Keratinocyte (primary cell): ENCODE measurements around the gene INHA.
A peak's percentile ranks its signal among the peaks of the same experiment; 100 is the strongest.

Experiments
- EZH2 ChIP-seq: IDR thresholded peaks from one replicate; pipeline ENCODE4 v1.6.1; 2012; ENCODE audit warnings: inconsistent platforms, mild to moderate bottlenecking, low read length, moderate library complexity
- TF ChIP-seq, protein P1 (sequence below), 3 experiments: IDR thresholded peaks in 1 of 3; conservative IDR thresholded peaks in 1 of 3; optimal IDR thresholded peaks in 1 of 3; 2 replicates in 2 of 3; 3 replicates in 1 of 3; pipeline versions ENCODE3 to v1.5.1; 2011; ENCODE audit warnings: low read length in 3 of 3, mild to moderate bottlenecking in 3 of 3, moderate library complexity in 2 of 3, control low read depth in 1 of 3, inconsistent platforms in 1 of 3; ENCODE audit not compliant: insufficient read depth in 2 of 3; ENCODE audit errors: extremely low read depth in 1 of 3

DNA sequence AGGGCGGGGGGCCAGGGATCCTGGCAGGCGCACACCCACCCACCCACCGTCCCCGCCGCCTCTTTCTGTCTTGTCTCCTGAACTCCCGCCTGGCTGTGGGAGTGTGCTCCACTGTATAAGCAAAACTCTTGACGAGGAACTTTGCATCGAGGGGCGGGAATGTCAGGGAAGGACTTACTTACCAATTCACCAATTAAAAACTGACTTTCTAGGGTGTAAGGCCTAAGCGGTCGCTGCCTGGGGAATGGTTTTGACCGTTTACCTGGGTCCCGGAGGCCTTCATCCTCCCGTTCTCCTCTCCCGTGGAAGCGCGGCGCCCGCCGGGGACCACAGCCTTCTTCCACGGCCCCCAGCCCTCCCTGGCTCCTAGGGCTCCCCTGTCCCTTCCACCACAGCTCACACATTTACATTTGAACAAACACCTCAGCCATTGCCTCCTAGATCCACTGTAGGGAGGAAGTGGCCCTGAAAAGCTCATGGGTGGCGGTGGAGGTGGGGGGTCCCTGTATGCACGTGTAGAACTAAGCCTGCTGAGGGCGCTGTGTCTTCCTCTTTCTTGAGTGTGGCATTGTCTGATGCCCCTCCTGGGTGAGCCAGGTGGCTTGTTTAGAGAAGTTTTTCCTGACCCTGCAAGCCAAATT is 49.0 kb upstream of the INHA start:
- TF ChIP-seq, protein P1, sequence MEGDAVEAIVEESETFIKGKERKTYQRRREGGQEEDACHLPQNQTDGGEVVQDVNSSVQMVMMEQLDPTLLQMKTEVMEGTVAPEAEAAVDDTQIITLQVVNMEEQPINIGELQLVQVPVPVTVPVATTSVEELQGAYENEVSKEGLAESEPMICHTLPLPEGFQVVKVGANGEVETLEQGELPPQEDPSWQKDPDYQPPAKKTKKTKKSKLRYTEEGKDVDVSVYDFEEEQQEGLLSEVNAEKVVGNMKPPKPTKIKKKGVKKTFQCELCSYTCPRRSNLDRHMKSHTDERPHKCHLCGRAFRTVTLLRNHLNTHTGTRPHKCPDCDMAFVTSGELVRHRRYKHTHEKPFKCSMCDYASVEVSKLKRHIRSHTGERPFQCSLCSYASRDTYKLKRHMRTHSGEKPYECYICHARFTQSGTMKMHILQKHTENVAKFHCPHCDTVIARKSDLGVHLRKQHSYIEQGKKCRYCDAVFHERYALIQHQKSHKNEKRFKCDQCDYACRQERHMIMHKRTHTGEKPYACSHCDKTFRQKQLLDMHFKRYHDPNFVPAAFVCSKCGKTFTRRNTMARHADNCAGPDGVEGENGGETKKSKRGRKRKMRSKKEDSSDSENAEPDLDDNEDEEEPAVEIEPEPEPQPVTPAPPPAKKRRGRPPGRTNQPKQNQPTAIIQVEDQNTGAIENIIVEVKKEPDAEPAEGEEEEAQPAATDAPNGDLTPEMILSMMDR (optimal IDR thresholded peaks at IDR 0.05 in 1 of 3, IDR thresholded peaks at IDR 0.05 in 1 of 3, conservative IDR thresholded peaks at IDR 0.05 in 1 of 3; ENCODE audit: extremely low read depth in 1 of 3, insufficient read depth in 2 of 3, low read length in 3 of 3) = peak in 1 of 3 experiments; percentile 11
- no peak for TF ChIP-seq EZH2
